ENCODE data around the gene ZBTB17.
"Not testable (repeated sequence)": the region's sequence is repeated elsewhere in the genome, so short reads cannot be mapped to it uniquely, and the experiment has no call there.

Gene ZBTB17

GRCh38 chr1:15975805-15976680, at the start of gene ZBTB17:
TSS of gene ZBTB17 (minus strand) at chr1:15976101. CDS start at chr1:15948495, 27,606 bp downstream.
- peak; percentile 89 for DNase-seq

DNA sequence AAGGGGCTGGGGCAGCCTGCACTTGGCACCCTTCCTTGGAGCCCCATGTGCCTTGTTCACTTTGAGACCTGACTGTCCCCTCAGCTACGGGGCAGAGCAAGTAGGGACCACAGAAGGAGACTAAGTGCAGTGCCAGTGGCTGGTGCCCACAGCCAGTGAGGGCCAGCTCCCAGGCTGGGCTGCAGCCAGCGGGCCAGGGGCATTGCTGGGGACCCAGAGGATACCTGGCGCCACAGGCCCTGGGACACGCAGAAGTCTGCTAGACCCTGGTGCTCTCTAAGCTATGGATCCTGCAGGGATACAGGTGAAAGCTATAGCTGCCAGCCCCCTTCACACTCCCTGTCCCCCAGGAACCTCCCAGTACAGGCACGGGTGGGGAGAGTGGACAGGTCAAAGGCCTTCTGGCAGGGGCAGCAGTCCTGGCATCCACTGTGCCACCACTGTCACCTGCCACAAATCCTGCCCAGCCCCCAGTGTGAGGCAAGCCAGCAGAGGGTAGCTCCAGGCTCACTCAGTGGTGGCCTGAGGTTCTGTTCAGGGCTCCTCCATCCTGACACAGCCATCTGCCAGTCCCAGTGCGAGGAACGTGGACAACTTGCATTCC, 47.3 kb upstream of the ZBTB17 start:
- no peak for DNase-seq

GRCh38 chr1:16022393-16022792, 46.5 kb upstream of the ZBTB17 start:
- no peak for DNase-seq

- DNase-seq, result no peak
Measured at GRCh38 chr1:16021681-16022080, 45.8 kb upstream of the ZBTB17 start, which contains the start of gene CLCNKA. TSS of gene CLCNKA (plus strand) at chr1:16022036. CDS start at chr1:16022620, 584 bp downstream.

DNA sequence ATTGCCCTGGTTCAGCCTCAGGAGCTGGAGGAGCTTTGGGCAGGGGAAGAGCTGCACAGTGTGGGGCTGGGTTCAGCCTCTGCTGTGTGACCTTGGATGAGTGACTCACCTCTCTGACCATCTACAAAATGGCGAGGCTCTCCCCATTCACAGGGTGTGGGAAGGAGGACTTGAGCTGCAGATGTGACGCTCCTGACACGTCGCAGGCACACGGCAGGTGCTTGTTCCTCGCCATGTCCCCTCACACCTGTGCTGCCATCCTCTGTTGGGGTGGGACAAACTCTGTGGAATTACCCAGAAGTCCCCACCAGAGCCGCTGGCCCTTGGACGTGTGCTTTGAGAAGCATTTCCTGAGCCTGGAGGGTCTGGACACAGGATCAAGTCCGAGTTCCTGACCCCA, 45.0 kb upstream of the ZBTB17 start:
- DNase-seq, result not testable (repeated sequence)

GRCh38 chr1:16020325-16020724, 44.4 kb upstream of the ZBTB17 start:
- no peak for DNase-seq

GRCh38 chr1:16019644-16020277, 43.9 kb upstream of the ZBTB17 start:
- peak; percentile 51 for DNase-seq

- no peak for DNase-seq
Measured at GRCh38 chr1:16018749-16019643, 43.1 kb upstream of the ZBTB17 start.

DNA sequence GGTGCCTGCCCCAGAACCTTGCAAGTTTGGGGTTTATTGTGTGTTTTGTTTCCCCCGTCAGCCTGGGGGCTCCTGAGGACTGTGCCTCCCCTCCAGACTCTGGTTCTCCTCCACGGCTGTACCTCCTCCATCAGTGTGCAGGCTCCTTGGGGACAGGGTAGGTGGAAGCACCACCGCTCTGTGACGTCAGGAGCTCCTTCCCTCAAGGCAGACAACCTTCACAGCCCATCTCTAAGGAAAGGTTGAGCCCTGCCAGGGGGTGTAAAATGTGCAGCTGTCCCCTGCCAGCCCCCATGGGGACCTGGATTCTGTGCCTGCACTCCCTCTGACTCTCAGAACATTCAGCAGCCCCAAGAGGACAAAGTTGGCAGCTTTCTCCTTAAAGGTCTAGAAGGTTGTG, 42.4 kb upstream of the ZBTB17 start:
- no peak for DNase-seq

- peak; percentile 72 for DNase-seq
Measured at GRCh38 chr1:16017461-16018303, 41.8 kb upstream of the ZBTB17 start, which contains the start of gene HSPB7. TSS of gene HSPB7 (minus strand) at chr1:16018043. CDS start at chr1:16017963, 80 bp downstream.

- DNase-seq, result no peak
Measured at GRCh38 chr1:16017076-16017460, 41.2 kb upstream of the ZBTB17 start.

GRCh38 chr1:16015960-16016901, 40.3 kb upstream of the ZBTB17 start:
- no peak for DNase-seq

- no peak for DNase-seq
Measured at GRCh38 chr1:16015491-16015890, 39.6 kb upstream of the ZBTB17 start.

- DNase-seq, result peak; percentile 47
Measured at GRCh38 chr1:16014509-16015482, 38.9 kb upstream of the ZBTB17 start.

GRCh38 chr1:16013908-16014258, 38.0 kb upstream of the ZBTB17 start:
- DNase-seq, result no peak

DNA sequence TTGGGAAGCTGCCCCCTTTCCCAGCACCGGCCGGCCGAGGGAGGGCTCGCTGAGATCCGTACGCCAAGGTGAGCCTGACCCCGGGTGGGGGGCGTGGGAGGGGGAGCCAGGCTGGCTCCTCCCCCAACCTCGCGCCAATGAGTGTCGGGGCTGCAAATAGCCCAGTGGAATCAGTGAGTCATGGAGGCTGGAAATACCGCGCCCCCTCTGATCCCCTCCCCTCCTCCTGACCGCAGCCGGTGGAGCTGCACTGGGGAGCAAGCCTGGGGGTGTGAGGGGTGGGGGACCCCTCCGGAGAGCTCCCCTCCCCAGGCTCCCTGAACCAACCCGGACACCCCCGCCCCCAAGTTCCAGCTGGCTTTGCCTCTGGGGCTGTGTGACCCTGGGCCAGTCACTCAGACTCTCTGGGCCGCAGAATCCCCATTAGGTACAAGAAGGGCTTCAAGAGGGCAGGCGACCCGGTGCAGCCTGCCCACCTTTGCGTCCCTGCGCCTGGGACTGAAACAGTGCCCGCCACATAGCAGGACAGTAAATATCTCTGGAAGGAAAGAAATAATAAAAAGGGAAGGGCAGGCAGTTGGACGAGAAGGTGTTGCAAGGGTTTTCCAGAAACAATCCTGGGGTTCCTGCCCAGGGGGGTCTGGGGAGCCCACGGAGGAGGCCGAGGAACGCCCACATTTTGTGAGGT, 37.5 kb upstream of the ZBTB17 start:
- peak; percentile 82 for DNase-seq

DNA sequence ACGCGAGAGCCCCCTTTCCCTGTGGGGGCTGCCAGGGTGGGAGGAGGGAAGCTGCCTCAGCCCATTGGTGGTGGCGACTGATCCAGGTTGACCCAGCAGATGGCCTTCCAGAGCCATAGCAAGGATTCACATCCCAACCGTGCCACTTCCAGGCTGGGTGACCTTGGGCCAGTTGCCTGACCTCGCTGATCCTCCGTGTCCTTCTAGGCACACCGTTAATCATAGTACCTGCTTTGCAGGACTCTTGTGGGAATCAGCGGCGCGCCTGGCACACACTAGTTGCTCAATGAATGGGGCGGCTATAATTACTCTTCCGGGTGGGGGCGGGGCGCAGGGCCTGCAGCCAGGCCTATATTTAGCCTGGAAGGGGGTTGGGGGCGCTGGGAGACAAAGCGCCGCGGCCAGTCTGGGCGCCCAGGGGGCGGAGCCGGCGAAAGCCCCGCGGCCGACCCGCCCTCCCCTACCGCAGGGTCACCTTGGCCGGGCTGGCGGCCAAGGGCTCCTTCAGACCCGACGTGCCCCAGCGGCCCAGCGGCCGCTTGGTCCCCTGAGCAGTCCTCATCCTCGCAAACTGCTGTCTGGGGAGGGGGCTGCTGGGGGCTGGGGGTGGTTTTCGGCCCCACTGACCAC, 36.8 kb upstream of the ZBTB17 start:
- DNase-seq, result peak; percentile 84

DNA sequence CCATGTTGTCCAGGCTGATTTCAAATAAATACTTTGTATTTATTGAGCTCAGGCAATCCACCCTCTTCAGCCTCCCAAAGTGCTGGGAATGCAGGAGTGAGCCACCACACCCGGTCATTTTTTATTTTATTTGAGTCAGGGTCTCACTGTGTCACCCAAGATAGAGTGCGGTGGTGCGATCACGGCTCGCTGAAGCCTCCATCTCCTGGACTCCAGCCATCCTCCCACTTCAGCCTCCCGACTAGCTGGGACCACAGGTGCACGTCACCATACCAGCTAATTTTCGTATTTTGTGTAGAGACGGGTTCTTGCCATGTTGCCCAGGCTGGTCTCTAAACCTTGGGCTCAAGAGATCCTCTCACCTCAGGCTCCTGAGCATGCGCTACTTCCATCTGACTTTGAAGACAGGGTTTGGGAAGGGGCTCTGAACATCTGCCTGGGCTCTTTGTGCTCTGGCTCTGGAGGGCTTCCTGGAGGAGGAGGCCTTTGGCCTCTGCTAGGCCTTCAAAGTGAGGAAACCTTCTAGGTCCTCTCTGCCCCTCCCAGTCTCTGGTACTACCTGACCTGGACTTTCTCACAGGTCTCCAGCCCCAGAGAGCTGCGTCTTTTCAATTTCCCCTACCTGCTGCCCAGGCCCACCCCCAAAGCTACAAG, 36.2 kb upstream of the ZBTB17 start:
- DNase-seq, result no peak
